GM21619 (cell line): ENCODE measurements around the gene LSM12.
"Not testable (repeated sequence)": the region's sequence is repeated elsewhere in the genome, so short reads cannot be mapped to it uniquely, and the experiment has no call there.

ENCODE experiments used
- ATAC-seq: cut with Tn5 transposase; IDR thresholded peaks from one replicate; pipeline ENCODE4 v1.9.1; 2021; ENCODE audit not compliant: unreplicated experiment

LSM12 gene

DNA sequence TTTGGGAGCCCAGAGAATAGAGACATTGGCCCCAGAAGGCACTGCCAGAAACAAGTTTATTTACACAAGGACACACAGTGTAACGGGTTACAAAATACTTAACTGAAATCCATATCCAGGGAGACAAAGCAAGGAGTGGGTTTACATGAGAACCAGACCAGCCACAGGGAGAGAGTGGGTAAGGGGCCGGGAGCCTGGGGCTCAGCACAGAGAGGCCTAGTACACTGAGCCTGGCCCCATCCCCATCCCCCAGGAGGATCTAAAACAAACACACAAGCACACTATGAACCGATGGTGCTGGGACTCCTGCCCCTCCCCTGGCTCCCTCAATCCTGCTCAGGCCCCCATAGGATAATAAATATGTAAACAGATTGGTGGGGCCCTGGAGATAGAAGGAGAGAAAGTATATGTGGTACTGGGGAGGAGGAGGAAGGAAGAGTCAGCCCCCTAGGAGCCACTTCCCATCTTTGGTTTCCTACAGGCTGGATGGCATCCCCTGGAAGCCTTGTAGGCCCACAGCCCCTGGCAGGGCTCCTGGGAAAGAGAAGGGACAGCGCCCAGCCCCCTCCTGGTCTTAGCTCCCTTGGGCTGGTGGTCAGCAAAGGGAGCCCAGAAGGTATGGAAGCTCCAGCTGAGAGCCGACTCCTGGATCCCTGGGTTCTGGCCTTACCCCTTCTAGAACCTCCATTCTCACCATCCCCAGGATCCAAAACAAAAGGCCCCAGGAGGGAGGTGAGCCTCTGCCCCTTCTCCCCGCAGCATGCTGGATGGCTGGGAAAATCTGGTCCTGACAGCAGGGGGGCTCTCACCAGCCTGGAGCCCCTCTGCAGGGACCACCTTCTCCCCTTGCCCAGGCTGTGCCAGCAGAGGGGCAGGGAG lies 10.5 kb upstream of the LSM12 start:
- no peak for ATAC-seq

DNA sequence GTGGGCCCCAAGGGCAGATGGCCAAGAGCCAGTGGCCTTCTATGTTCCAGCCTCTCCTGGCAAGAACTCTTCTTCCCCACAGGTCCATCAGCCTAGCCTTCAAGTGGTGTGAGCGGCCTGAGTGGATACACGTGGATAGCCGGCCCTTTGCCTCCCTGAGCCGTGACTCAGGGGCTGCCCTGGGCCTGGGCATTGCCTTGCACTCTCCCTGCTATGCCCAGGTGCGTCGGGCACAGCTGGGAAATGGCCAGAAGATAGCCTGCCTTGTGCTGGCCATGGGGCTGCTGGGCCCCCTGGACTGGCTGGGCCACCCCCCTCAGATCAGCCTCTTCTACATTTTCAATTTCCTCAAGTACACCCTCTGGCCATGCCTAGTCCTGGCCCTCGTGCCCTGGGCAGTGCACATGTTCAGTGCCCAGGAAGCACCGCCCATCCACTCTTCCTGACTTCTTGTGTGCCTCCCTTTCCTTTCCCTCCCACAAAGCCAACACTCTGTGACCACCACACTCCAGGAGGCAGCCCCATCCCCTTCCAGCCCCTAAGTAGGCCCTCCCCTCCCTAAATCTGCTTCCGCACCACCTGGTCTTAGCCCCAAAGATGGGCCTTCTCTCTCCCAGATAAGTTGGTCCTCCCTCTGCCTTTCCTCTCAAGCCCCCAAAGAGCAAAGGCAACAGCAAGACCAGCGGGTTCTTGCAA lies 9.3 kb upstream of the LSM12 start:
- no peak for ATAC-seq

DNA sequence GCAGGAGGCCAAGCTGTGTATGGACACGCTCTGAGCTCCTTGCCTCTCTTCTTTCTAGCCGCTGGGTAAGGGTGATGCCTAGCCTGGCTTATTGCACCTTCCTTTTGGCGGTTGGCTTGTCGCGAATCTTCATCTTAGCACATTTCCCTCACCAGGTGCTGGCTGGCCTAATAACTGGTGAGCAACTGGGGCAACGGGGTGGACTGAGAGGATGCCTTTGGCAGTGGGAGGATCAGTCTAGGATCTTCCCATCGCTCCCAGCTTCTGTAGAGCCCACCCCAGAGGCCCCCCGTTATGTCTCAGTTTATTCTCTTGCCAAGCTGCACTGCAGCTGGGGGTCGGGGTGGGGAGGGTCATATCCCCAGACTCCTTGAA lies 8.4 kb upstream of the LSM12 start:
- no peak for ATAC-seq

DNA sequence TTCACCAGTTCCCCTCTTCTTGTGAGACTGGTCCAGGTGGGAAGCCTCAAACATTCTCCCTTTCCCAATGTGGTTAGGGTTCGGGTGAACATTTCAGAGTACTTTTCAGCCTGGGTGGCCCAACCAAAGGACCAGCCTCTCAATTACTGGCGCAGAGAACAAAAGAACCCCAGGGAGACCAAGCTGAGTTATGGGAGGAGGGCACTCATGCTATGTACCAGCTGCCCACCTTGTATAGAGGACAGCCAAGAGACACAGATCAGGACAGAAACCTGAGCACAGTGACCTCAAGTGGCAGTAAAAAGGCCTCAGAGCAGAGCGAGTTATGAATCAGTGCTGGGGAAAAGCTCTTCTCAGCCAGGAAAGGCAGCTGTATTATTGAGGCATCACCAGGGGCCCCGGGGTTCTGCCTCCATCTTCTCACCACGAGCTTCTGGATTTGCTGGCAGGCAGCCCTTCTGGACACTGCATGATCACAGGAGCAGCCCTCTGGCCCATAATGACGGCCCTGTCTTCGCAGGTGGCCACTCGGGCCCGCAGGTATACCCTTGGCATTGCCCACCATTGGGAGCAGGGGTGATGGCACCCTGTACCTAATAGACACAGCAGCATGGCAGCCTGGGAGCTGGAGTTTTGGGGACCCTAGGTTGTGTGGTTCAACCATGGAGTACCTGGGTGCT lies 7.9 kb upstream of the LSM12 start:
- no peak for ATAC-seq

DNA sequence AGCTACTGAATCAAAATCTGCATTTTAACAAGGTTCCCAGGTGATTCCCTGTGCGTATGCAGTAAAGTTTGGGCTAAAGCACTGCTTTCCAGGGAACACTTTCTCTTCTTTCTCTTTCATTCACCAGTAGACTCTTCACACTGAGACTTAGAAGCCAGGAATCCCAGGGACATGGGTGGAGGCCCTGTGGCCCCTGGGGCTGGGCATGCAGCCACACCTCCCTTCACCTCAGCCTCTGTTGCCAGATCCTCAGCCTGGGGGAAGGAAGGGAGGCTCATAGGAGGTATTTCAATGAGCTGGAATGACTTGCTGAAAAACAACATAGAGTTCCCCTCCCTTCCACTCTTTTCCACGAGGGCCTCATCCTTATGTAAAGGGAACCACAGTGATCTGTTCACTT lies 5.3 kb upstream of the LSM12 start:
- ATAC-seq, result no peak

DNA sequence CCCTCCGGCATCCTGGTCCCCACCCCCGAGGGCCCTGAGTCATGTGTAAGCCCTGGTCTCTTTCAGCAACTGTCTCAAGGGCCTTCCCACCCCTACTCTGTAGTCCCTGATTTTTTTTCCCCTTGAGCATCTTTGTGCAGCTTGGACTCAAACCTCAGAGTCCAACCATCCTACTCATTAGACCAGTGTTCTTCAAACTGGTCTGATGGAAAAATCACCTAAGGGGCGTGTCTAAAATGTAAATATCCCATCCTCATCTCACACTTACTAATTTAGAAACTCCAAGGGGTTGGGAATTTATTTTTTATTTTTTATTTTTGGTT lies 4.7 kb upstream of the LSM12 start:
- ATAC-seq, result no peak

DNA sequence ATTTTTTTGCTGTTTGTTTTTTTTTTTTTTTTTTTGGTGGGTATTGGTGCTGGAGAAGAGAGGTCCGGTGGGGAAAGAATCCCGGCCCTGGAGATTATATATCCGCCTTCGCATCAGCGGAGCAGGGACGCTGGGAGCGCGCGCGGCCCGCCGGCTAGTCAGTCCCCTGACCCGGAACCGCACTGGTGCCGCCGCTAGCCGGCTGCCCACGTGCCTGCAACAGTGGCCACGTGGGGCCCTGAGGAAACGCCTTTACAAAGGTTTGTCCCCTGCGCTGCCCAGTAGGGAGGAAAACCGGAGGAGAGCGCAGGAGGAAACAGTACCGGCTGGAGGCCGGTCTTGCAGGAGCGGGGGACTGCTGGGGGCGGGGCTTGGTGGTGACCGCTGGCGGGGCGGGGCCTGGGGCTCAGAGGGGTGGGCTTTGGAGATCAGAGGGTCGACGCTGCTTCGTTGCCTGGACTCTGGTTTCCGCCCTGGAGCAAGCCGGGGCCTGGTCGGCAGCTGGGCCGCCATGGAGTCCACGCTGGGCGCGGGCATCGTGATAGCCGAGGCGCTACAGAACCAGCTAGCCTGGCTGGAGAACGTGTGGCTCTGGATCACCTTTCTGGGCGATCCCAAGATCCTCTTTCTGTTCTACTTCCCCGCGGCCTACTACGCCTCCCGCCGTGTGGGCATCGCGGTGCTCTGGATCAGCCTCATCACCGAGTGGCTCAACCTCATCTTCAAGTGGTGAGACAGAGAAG lies 4.2 kb upstream of the LSM12 start, which contains the start of gene G6PC3:
Gene G6PC3 (plus strand): TSS at position 281 of the 743 bp plus-strand sequence. CDS start 231 bp downstream, at position 512.
- ATAC-seq, result peak; percentile 66

DNA sequence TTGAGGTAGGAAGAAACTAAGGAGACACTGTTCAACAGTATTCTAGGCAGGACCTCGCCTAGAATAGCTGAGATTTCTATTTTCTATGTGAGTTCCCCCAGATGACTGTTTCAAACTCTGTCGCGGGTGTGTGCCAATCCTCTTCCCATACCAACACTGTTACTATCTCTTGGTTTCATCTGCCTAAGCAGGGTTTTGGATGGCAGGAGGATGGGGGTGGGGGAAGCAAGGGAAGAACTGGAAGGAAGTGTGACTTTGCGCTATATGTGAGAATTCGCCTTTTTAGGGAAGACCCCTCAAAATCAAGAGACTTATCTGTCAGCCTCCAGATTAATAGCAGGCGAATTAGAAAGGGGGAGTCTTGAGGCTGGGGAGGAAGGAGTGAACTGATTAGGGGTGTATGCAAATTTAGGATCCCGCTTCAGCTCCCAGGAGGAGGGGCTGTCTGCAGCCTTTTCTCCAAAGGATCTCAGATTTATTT lies 3.5 kb upstream of the LSM12 start:
- ATAC-seq, result no peak

DNA sequence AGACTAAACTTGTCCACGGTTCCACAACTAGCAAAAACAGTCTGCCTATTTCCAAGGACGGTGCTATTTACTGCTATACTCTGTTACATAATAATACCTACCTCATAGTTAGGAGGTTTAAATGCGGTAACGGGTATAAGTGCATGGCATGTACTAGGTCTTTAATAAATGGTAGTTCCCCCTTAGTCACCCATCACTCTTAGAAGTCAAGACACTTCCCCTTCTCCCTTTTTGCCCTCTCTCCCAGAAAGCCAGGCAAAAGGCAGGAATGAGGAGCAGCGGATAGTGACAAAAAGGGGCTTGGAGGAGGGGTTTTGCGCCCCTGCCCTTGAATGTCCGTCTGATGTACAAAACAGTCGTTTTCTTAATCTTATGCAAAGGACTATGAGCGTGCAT lies 1.1 kb upstream of the LSM12 start:
- ATAC-seq, result no peak

DNA sequence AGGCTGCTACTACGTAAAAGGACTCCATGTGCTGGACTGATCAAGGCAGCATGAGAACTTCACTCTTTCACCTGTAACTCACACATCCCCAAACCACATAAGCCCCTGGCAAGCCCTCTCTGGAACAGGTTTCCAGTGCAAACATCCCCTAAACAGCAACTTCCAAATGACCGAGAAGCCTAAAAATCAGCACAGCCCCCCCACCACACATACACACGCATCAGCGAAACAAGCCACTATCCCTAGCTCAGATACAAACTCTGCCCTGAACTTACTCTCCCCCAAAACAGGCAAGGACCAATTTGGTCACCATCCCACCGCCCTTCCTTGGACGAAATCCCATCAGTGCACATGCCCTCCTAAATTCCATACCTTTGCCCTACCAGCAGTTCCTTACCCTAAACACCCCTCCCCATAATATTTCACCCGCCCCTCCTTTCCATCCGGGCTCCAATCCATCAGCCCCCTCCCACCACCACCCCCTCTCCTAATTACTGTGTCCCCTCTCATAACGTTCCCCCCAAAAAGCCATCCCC lies 735 bp downstream of the LSM12 start:
- ATAC-seq, result no peak

DNA sequence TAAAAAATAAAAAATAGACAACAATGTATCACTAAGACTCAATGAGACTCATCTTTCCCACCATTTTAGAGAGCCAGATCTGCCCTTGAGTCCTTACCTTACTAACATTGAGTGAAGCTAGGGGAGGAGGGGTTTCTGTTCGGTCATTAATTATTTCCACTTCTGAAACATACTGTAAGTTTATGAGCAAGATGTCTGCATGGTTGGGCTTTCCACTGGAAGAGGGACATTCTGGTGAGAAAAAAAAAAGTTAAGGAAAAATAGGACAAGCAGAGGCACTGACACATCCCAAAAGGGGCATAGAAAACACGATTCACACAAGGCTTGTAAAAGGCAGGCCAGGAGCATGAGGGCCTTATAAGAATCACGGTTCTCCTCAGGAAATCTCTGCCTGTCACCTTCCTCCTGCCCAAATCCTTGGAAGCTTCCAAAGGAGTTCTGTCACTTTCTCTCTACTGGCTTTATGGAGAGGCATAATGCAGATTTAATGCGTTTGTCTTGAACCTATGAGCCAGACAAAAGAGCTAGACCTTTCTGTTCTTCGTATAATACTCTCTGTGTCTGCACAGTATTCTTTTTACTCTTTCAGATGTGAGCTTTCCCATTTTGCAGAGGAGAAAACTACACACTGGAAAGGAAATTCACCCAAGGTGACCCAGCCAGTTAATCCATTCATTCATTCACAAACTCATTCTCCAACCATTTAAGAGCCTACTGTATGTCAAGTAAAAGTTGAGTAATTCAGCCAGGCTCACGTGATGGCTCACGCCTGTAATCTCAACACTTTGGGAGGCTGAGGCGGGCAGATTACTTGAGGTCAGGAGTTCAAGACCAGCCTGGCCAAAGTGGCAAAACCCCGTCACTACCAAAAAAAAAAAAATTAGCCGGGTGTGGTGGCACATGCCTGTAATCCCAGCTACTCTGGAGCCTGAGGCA lies 2.5 kb downstream of the LSM12 start:
- ATAC-seq, result no peak

DNA sequence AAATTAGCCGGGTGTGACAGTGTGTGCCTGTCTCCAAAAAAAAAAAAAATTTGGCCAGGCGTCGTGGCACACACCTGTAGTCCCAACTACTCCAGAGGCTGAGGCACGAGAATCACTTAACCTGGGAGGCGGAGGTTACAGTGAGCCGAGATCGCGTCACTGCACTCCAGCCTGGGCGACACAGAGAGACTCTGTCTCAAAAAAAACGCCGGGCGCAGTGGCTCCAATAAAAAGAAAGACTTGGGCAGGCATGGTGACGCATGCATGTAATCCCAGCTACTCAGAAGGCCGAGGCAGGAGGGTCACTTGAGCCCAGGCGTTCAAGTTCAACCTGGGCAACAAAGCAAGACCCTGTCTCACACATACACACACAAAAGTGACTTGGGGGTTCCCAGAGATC lies 3.6 kb downstream of the LSM12 start:
- ATAC-seq, result no peak

DNA sequence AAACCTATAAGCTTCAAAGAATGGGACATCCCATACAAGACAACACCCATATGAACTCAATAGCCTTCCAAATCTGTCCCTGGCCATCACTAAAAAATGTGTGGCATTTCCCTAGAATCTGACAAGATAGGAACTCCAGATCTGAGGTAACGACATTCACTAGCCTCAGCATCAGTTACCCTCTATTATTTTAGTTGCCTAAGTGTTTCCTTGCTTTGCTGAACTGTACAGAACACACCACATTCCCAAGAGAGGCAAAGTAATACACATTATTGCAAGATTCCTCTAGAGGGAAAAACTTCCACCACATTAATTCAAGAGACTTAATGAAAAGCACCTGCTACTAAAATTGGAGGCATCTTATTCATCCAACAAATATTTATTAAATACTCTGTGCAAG lies 5.0 kb downstream of the LSM12 start:
- no peak for ATAC-seq

DNA sequence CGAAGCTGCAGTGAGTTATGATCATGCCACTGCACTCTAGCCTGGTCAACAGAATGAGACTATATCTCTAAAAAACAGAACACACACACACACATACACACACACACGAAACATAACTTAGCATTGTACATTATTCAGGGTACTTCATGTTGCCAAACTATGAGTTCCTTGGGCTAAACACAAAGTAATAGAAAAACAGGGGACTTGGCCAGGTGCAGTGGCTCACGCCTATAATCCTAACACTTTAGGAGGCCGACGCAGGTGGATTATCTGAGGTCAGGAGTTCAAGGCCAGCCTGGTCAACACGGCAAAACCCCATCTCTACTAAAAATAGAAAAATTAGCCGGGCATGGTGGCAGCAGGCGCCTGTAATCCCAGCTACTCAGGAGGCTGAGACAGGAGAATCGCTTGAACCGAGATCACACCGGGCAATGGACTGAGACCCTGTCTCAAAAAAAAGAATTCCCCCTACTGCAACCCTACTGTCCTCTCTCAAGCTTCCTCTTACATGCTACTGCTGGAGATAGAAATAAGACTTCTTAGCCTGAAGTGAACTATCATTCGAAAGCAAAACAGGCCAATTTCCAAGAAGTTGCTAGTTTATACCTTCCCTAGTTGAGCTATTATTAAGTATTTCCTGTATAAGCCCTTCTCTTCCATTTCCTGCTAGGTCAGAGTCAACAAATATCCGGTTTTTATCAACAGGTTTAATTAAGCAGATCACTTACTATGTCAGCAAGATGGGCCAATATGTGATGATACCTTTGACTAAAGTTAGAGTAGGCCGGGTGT lies 7.2 kb downstream of the LSM12 start:
- no peak for ATAC-seq

DNA sequence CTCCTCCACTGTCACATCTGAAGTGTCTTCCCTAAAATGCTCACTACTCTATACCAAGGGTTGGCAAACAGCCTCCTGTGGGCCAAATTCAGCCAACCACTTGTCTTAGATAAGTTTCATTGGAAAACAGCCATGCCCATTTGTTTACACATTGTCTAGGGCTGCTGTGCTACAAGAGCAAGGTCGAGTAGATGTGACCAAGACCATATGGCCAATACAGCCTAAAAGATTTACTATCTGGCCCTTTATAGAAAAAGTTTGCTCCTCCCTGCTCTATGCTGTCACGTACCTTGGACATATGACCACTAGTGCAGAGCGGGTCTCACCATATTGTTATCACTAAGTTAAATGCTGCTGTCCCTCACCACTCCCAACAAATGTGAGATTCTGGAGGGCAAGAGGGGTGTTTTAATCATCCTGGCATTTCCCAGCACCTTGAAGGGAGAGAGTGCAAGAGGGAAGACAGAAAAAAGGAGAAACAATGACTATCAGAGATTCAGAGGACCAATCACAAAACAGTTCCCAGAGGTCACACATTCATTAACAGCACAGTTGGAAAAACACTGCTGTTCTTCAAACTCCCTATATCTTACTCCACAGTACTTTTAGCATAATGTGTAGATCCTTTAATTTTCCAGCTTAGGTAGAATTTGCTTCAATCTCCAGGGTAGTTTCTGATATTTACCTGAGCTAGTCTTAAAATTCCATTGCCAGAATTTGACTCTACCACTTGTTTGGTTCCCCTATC lies 13.2 kb downstream of the LSM12 start:
- no peak for ATAC-seq

DNA sequence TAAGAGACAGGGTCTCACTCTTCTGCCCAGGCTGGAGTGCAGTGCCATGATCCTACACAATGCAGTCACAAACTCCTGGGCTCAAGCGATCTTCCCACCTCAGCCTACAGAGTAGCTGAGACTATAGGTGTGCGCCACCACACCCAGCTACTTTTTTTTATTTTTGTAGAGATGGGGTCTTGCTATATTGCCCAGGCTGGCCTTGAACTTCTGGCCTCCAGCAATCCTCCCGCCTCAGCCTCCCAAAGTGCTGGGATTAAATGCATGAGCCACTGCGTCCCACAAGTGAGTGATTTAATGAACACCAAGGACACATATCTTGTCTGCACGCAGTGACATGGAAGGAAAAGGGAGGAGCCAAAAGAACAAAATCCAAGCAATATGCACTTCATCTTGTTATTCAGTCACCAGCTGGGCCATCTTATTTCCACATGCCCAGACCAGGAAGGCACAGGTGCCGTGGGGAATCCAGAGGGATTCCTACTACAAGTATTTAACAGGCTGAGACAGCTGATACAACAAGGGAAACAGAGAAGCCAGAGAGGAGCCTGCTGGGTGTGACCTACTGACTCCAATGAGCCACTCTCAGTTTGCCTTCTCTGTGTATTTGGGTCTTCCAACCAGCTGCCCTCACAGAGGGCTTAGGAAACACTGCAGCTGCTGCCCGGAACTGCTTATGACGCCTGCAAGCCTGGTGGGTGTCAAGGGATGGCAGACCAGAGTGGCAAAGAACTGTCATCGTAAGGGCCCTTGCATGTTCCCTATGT lies 17.0 kb downstream of the LSM12 start:
- ATAC-seq, result no peak

DNA sequence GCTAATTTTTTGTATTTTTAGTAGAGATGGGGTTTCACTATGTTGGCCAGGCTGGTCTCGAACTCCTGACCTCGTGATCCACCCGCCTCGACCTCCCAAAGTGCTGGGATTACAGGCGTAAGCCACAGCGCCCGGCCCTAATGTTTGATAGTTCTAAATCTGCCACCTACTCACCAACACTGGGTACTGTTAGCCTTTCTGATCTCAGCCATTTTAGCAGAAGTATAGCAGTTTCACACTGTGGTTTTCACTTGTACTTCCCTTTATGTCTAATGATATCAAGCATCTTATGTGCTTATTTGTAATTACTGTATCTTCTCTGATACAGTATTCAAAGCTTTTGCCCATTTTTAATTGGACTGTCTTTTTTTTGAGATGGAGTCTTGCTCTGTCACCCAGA lies 19.6 kb downstream of the LSM12 start:
- ATAC-seq, result not testable (repeated sequence)

DNA sequence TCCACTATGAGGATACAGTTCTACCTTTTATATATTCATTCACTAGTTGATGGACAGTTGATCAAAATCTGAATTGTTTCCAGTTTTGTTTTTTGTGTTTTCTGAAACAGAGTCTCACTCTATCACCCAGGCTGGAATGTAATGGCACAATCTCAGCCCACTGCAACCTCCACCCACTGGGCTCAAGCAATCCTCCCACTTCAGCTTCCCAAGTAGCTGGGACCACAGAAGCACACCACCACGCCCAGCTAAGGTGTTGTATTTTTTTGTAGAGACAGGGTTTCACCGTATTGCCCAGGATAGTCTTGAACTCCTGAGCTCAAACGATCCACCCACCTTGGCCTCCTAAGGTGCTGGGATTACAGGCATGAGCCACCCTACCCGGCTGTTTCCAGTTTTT lies 21.0 kb downstream of the LSM12 start:
- no peak for ATAC-seq
